PC-3 (cell line): Measurements from ENCODE around the gene TNFSF13.

Experiments used
- CTCF ChIP-seq: fragments of 300-600 bp; sonication (generic); conservative IDR thresholded peaks from 2 replicates; pipeline ENCODE4 v1.5.1; 2017; ENCODE audit warnings: antibody characterized with exemption, low read depth, mild to moderate bottlenecking, low read length
- EZH2 ChIP-seq: fragments of 300-600 bp; sonication (generic); IDR thresholded peaks from one replicate; pipeline ENCODE4 v1.6.1; 2017; ENCODE audit warnings: antibody characterized with exemption, mild to moderate bottlenecking, low read length; ENCODE audit not compliant: unreplicated experiment
- EZH2phosphoT487 ChIP-seq: fragments of 300-600 bp; sonication (generic); IDR thresholded peaks from 2 replicates; pipeline ENCODE4 v1.6.1; 2018; ENCODE audit warnings: mild to moderate bottlenecking, antibody characterized with exemption, low read length, borderline replicate concordance

GRCh38 chr17:7569571-7569970, 11.0 kb downstream of the TNFSF13 start:
- TF ChIP-seq CTCF (no peak), EZH2 (no peak), EZH2phosphoT487 (no peak)
